Neural progenitor cell (in vitro differentiated cells): ENCODE measurements around the gene TNFSF11. TPM values are rescaled to one million over a fixed set of nuclear protein-coding genes. Genes with fewer than 3 reads are reported as not detected.

Source experiments
- DNase-seq: peaks from one replicate; pipeline ENCODE4 v3.0.0-alpha.2; 2016; ENCODE audit warnings: low spot score
- H2AFZ ChIP-seq: fragments of 200-600 bp; sonication (generic); replicated peaks from 2 replicates; pipeline ENCODE4 v1.6.1; 2016; ENCODE audit warnings: antibody characterized with exemption
- H3F3A ChIP-seq: fragments of 200-600 bp; sonication (generic); 2 replicates; pipeline ENCODE4 v1.6.1; 2016; ENCODE audit warnings: antibody characterized with exemption, low read depth
- H3K27ac ChIP-seq: fragments of 200-600 bp; sonication (generic); 2 replicates; pipeline ENCODE4 v1.5.1; 2016; ENCODE audit warnings: mild to moderate bottlenecking
- H3K27me3 ChIP-seq: fragments of 200-600 bp; sonication (generic); 2 replicates; pipeline ENCODE4 v1.6.1; 2016; ENCODE audit warnings: mild to moderate bottlenecking, moderate library complexity
- H3K36me3 ChIP-seq: fragments of 200-600 bp; sonication (generic); 2 replicates; pipeline ENCODE4 v1.5.1; 2016
- H3K4me1 ChIP-seq: fragments of 200-600 bp; sonication (generic); 2 replicates; pipeline ENCODE4 v1.6.1; 2016; ENCODE audit warnings: mixed run types
- H3K4me2 ChIP-seq: fragments of 200-600 bp; sonication (generic); 2 replicates; pipeline ENCODE4 v1.6.1; 2016
- H3K4me3 ChIP-seq: fragments of 200-600 bp; sonication (generic); 2 replicates; pipeline ENCODE4 v1.5.1; 2016
- H3K79me2 ChIP-seq: fragments of 200-600 bp; sonication (generic); 2 replicates; pipeline ENCODE4 v1.6.1; 2016; ENCODE audit warnings: low read depth
- H3K9ac ChIP-seq: fragments of 200-600 bp; sonication (generic); 2 replicates; pipeline ENCODE4 v1.6.1; 2016
- H3K9me3 ChIP-seq: fragments of 200-600 bp; sonication (generic); 2 replicates; pipeline ENCODE4 v1.5.1; 2016; ENCODE audit warnings: low read depth
- H4K20me1 ChIP-seq: fragments of 200-600 bp; sonication (generic); 2 replicates; pipeline ENCODE4 v1.6.1; 2016; ENCODE audit warnings: low read depth
- H3K27ac Mint-ChIP-seq: 3 replicates; pipeline ENCODE4 v1.8.0; 2021; ENCODE audit warnings: mixed read lengths
- H3K27me3 Mint-ChIP-seq: 2 replicates; pipeline ENCODE4 v1.8.0; 2022; ENCODE audit warnings: low read depth, mild to moderate bottlenecking, inconsistent platforms, moderate library complexity, mixed read lengths; ENCODE audit not compliant: insufficient read depth
- H3K36me3 Mint-ChIP-seq: 3 replicates; pipeline ENCODE4 v1.8.0; 2021; ENCODE audit warnings: mixed read lengths
- H3K4me1 Mint-ChIP-seq: 3 replicates; pipeline ENCODE4 v1.8.0; 2021; ENCODE audit warnings: mixed read lengths
- H3K4me3 Mint-ChIP-seq: 3 replicates; pipeline ENCODE4 v1.8.0; 2021; ENCODE audit warnings: mild to moderate bottlenecking, moderate library complexity, mixed read lengths
- H3K9me3 Mint-ChIP-seq: 3 replicates; pipeline ENCODE4 v1.8.0; 2020; ENCODE audit warnings: mixed read lengths
- EZH2 ChIP-seq: fragments of 200-600 bp; sonication (generic); IDR thresholded peaks from 2 replicates; pipeline ENCODE4 v1.6.1; 2017; ENCODE audit warnings: antibody characterized with exemption, mild to moderate bottlenecking, moderate library complexity
- EZH2phosphoT487 ChIP-seq: fragments of 200-600 bp; sonication (generic); IDR thresholded peaks from 2 replicates; pipeline ENCODE4 v1.6.1; 2017; ENCODE audit warnings: antibody characterized with exemption
- total RNA-seq: library from RNA; depleted of rRNA; stranded (reverse); fragments of >200 nt; gene quantifications from 2 replicates; pipeline ENCODE4 v1.2.3, GENCODE V29; 2015; ENCODE audit warnings: low replicate concordance
- TF ChIP-seq, protein P1 (sequence below): fragments of 200-600 bp; sonication (generic); IDR thresholded peaks from 2 replicates; pipeline ENCODE4 v1.5.1; 2017; ENCODE audit warnings: antibody characterized with exemption, mild to moderate bottlenecking

The TNFSF11 gene, protein sequence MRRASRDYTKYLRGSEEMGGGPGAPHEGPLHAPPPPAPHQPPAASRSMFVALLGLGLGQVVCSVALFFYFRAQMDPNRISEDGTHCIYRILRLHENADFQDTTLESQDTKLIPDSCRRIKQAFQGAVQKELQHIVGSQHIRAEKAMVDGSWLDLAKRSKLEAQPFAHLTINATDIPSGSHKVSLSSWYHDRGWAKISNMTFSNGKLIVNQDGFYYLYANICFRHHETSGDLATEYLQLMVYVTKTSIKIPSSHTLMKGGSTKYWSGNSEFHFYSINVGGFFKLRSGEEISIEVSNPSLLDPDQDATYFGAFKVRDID
- total RNA-seq, result 0.21 and 0.46 TPM in 2 replicates

DNA sequence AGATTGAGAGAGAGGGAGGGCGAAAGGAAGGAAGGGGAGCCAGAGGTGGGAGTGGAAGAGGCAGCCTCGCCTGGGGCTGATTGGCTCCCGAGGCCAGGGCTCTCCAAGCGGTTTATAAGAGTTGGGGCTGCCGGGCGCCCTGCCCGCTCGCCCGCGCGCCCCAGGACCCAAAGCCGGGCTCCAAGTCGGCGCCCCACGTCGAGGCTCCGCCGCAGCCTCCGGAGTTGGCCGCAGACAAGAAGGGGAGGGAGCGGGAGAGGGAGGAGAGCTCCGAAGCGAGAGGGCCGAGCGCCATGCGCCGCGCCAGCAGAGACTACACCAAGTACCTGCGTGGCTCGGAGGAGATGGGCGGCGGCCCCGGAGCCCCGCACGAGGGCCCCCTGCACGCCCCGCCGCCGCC lies at the start of gene TNFSF11:
Gene TNFSF11 (plus strand): TSS at position 142 of the 400 bp plus-strand sequence. CDS start 152 bp downstream, at position 294.
- Histone ChIP-seq H3K4me3 (peak within 1 kb of the TSS; percentile 62), H3K9me3 (no peaks in the 10 kb centered on the region), H3F3A (no peaks in the 10 kb centered on the region), H4K20me1 (no peaks in the 10 kb centered on the region), H3K79me2 (no peaks in the 10 kb centered on the region), H3K27me3 (peaks cover 42% of the 10 kb centered on the region), H3K4me2 (peak within 1 kb of the TSS; percentile 86), H3K9ac (no peak within 1 kb of the TSS), H3K27ac (no peak within 1 kb of the TSS), H2AFZ (peak within 1 kb of the TSS; percentile 98), H3K4me1 (no peaks in the 10 kb centered on the region), H3K36me3 (peaks cover 3% of the 10 kb centered on the region)
- Mint-ChIP-seq H3K36me3 (no peaks in the 10 kb centered on the region), H3K27me3 (peaks cover 23% of the 10 kb centered on the region), H3K4me3 (peak within 1 kb of the TSS; percentile 76), H3K9me3 (peaks cover 17% of the 10 kb centered on the region), H3K4me1 (peaks cover 4% of the 10 kb centered on the region), H3K27ac (no peak within 1 kb of the TSS)
- DNase-seq, result peak; percentile 59
- no peak for TF ChIP-seq EZH2phosphoT487

DNA sequence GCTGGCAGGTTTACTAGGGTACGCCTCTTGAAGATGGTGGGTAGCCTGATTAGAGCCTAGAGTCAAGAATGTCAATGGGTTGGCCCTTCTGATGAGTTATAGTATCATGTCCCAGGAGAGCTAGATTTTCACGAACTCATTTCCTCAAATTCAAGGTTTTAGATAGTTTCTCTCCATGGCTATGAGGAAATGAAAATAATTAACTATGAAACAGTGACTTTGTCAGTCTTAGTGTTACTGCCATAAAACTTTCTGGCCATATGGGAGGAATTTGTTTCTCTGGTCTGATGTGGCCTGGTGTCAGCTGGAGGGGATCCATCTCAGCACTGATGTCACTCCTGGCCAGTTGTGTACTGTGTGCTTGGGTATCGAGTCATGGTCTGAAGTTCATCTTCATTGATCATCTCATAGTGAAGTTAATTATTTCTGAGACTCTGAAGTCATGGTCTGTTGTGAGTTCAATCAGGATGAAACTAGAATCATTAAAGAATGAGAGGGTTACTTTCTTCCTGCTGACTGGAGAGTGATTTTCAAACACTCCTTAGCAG lies 49.4 kb upstream of the TNFSF11 start:
- Histone ChIP-seq H3F3A (no peaks in the 10 kb centered on the region), H3K27ac (no peak overlapping the region), H3K4me1 (no peaks in the 10 kb centered on the region), H3K9me3 (no peaks in the 10 kb centered on the region), H3K4me2 (no peak overlapping the region), H4K20me1 (no peaks in the 10 kb centered on the region), H3K79me2 (no peaks in the 10 kb centered on the region), H3K4me3 (no peak overlapping the region), H3K9ac (no peak overlapping the region), H2AFZ (no peak overlapping the region), H3K36me3 (no peaks in the 10 kb centered on the region), H3K27me3 (no peaks in the 10 kb centered on the region)
- TF ChIP-seq, protein P1, sequence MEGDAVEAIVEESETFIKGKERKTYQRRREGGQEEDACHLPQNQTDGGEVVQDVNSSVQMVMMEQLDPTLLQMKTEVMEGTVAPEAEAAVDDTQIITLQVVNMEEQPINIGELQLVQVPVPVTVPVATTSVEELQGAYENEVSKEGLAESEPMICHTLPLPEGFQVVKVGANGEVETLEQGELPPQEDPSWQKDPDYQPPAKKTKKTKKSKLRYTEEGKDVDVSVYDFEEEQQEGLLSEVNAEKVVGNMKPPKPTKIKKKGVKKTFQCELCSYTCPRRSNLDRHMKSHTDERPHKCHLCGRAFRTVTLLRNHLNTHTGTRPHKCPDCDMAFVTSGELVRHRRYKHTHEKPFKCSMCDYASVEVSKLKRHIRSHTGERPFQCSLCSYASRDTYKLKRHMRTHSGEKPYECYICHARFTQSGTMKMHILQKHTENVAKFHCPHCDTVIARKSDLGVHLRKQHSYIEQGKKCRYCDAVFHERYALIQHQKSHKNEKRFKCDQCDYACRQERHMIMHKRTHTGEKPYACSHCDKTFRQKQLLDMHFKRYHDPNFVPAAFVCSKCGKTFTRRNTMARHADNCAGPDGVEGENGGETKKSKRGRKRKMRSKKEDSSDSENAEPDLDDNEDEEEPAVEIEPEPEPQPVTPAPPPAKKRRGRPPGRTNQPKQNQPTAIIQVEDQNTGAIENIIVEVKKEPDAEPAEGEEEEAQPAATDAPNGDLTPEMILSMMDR, result no peak
- TF ChIP-seq EZH2 (no peak), EZH2phosphoT487 (no peak)
- Mint-ChIP-seq H3K4me1 (peaks cover 7% of the 10 kb centered on the region), H3K4me3 (no peak overlapping the region), H3K27ac (no peak overlapping the region), H3K27me3 (peaks cover 5% of the 10 kb centered on the region), H3K36me3 (no peaks in the 10 kb centered on the region), H3K9me3 (peaks cover 3% of the 10 kb centered on the region)
- DNase-seq, result no peak

DNA sequence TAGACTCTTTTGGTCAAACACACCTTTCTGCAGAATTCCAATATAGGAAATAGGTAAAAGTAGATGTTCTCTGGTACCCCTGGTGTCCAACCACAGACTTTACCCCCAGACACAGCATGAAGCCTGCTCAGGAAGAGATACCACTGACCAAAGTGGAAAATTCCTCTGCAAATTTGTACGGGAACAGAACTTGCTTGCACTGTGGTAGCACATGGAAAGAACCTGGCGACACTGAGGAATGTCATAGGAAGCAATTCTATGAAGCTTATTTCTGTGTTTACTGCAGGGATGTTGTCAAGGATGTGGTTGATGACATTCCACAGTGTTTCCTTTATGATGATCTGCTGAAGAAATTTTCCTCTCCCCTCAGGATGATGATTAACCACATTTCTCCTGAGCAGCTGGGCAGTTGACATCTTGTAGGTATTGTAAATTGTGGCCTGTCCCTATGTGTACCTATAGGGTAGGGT lies 48.9 kb upstream of the TNFSF11 start:
- no peaks in the 10 kb centered on the region for H3F3A ChIP-seq
- no peak overlapping the region for H3K9ac ChIP-seq
- Mint-ChIP-seq H3K36me3 (no peaks in the 10 kb centered on the region), H3K4me1 (peaks cover 7% of the 10 kb centered on the region), H3K27me3 (peaks cover 5% of the 10 kb centered on the region), H3K27ac (no peak overlapping the region), H3K9me3 (peaks cover 2% of the 10 kb centered on the region), H3K4me3 (no peak overlapping the region)
- no peak overlapping the region for H3K4me3 ChIP-seq
- H3K4me2 ChIP-seq, result no peak overlapping the region
- H2AFZ ChIP-seq, result no peak overlapping the region
- no peak for TF ChIP-seq EZH2phosphoT487
- TF ChIP-seq, protein P1, result no peak
- TF ChIP-seq EZH2, result no peak
- no peak for DNase-seq
- no peaks in the 10 kb centered on the region for H3K79me2 ChIP-seq
- H3K4me1 ChIP-seq, result no peaks in the 10 kb centered on the region
- no peak overlapping the region for H3K27ac ChIP-seq
- H4K20me1 ChIP-seq, result no peaks in the 10 kb centered on the region
- H3K36me3 ChIP-seq, result no peaks in the 10 kb centered on the region
- no peaks in the 10 kb centered on the region for H3K27me3 ChIP-seq
- H3K9me3 ChIP-seq, result no peaks in the 10 kb centered on the region

DNA sequence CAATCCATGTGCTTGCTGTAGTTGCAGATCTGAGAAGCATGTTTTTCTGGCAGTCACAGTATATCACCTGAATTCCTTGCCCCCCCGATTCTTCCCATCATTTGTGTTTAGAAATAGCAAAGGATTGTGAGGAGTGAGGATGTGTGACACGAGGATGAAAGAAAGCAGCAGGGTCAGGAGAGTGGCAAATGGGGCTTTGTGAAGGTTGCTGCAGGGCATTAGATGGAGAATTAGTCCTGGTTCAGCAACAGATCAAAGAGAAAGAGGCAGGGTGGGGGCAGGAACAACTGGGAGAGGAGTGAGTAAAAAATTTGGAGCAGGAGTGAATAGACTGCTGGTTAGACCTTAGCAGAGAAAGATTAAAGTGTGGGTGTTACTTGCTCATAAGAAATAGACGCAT lies 47.7 kb upstream of the TNFSF11 start:
- TF ChIP-seq, protein P1, result no peak
- TF ChIP-seq EZH2phosphoT487 (no peak), EZH2 (no peak)
- Histone ChIP-seq H3K4me1 (no peaks in the 10 kb centered on the region), H3K4me3 (no peak overlapping the region), H3K9me3 (no peaks in the 10 kb centered on the region), H3K36me3 (no peaks in the 10 kb centered on the region), H3K27ac (no peak overlapping the region), H4K20me1 (no peaks in the 10 kb centered on the region), H3F3A (no peaks in the 10 kb centered on the region), H3K9ac (no peak overlapping the region), H3K4me2 (no peak overlapping the region), H3K27me3 (no peaks in the 10 kb centered on the region), H2AFZ (no peak overlapping the region), H3K79me2 (no peaks in the 10 kb centered on the region)
- Mint-ChIP-seq H3K4me1 (peaks cover 7% of the 10 kb centered on the region), H3K36me3 (no peaks in the 10 kb centered on the region), H3K9me3 (no peaks in the 10 kb centered on the region), H3K4me3 (no peak overlapping the region), H3K27me3 (peaks cover 3% of the 10 kb centered on the region), H3K27ac (no peak overlapping the region)
- no peak for DNase-seq
